ENCODE data around the gene CYTH4. TPM values are rescaled to one million over a fixed set of nuclear protein-coding genes. Genes with fewer than 3 reads are reported as not detected.

CYTH4 gene
- total and polyA plus RNA-seq, 2 of the 13 experiments (the other 11 are each of a cell fraction or from before 2014, with no cell fraction given): not detected

- no TSS peak for BruUV-seq (replicated peaks)
- Histone ChIP-seq H3K27ac (ENCODE audit: extremely low read length, insufficient read depth, low read length) (no peak overlapping the region), H3K36me3 (replicated peaks in 1 of 2; ENCODE audit: control insufficient read depth in 1 of 2, insufficient read depth in 2 of 2, low read length in 2 of 2) (no peaks in the 10 kb centered on the region), H2AFZ (ENCODE audit: low read length) (no peak overlapping the region), H3K9me3 (ENCODE audit: low read length) (no peaks in the 10 kb centered on the region), H3K4me3 (replicated peaks in 1 of 3; ENCODE audit: insufficient read depth in 1 of 3, low read depth in 2 of 3, low read length in 3 of 3) (no peak overlapping the region), H3K79me2 (ENCODE audit: insufficient read depth, low read length) (no peaks in the 10 kb centered on the region), H3K9ac (ENCODE audit: insufficient read depth, low read depth, low read length) (no peak overlapping the region), H4K20me1 (ENCODE audit: insufficient read depth, low read length) (no peaks in the 10 kb centered on the region), H3K27me3 (ENCODE audit: control insufficient read depth in 1 of 2, insufficient read depth in 2 of 2, low read length in 2 of 2) (peaks cover 4 to 26% of the 10 kb centered on the region in 2 experiments; a peak in 3 of 5 replicates), H3K4me2 (ENCODE audit: low read depth, low read length) (no peak overlapping the region), H3K4me1 (ENCODE audit: insufficient read depth, low read length) (no peaks in the 10 kb centered on the region)
- intact Hi-C loops (cut with micrococcal nuclease; ENCODE audit: unreplicated experiment): no loop called here
- ATAC-seq: no peak
- 58% methylated on average over 6 of the region's 19 CpGs for WGBS (ENCODE audit: low lambda C conversion rate)
- ChIA-PET CTCF (ENCODE audit: low intra/inter-chr PET ratio, low total read pairs) (no interaction called here), POLR2A (no interaction called here)
- no peak for FAIRE-seq
- DNase-seq (ENCODE audit: low spot score): no peak
- TF ChIP-seq ZNF883 (CRISPR knock-in tag; IDR thresholded peaks at IDR 0.05; ENCODE audit: not compliant biosample characterization) (no peak), ZNF792 (CRISPR knock-in tag; IDR thresholded peaks at IDR 0.05) (no peak), THAP8 (CRISPR knock-in tag; IDR thresholded peaks at IDR 0.05; ENCODE audit: borderline replicate concordance) (no peak), ZNF598 (CRISPR knock-in tag; IDR thresholded peaks at IDR 0.05; ENCODE audit: borderline replicate concordance) (no peak), NCOA1 (CRISPR knock-in tag; IDR thresholded peaks at IDR 0.05) (no peak), SSRP1 (CRISPR knock-in tag; IDR thresholded peaks at IDR 0.05) (no peak), TCF12 (IDR thresholded peaks at IDR 0.05) (no peak), TCF12 (CRISPR knock-in tag; IDR thresholded peaks at IDR 0.05) (no peak), ZBTB42 (CRISPR knock-in tag; IDR thresholded peaks at IDR 0.05) (no peak), MXI1 (IDR thresholded peaks at IDR 0.05; ENCODE audit: borderline replicate concordance, low read depth, low read length) (no peak), ZBTB44 (CRISPR knock-in tag; IDR thresholded peaks at IDR 0.05) (no peak)
- in situ Hi-C loops (cut with HindIII; ENCODE audit: extremely low pct_ligation_motif_present, low pct_unique_long_range_greater_than_20kb): no loop called here
Observed at GRCh38 chr22:37349043-37349814, 66.9 kb downstream of the CYTH4 start.
